ENCODE data around the gene EXOC3L4.

EXOC3L4 gene

DNA sequence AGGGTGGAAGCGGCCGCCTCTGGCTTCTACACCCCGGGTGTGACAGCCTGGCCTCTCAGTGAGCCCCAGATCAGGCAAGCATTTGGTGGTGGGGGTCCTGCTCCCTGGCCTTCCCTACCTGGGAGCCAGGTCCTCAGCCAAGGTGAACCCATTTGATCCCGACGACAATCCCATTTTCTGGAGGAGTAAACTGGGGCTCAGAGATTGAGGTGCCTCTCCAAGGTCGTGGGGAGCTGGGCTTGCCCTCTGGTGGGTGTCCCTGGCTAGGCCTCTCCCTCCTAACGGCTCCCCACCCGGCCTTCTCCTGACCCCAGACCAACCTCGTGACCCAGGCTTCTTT is 2.7 kb upstream of the EXOC3L4 start:
- H4K8ac ChIP-seq (ENCODE audit: low read depth, low read length) = no peak overlapping the region
- no peak overlapping the region for H2BK120ac ChIP-seq (ENCODE audit: low read depth, low read length)
- DNase-seq = no peak
- peak overlapping the region; percentile 23 for H3K4me2 ChIP-seq (ENCODE audit: low read length)
- no peak overlapping the region for H3K4ac ChIP-seq (ENCODE audit: low read depth, low read length)
- H3K18ac ChIP-seq (ENCODE audit: low read length) = peak overlapping the region; percentile 11
- no peaks in the 10 kb centered on the region for H3K79me1 ChIP-seq (ENCODE audit: low read length)
- H2BK5ac ChIP-seq (ENCODE audit: low read length) = no peak overlapping the region
- no peak overlapping the region for H2BK15ac ChIP-seq (replicated peaks; ENCODE audit: low read depth)
- H3K9ac ChIP-seq (ENCODE audit: low read length) = peak overlapping the region; percentile 58
- H3K4me3 ChIP-seq (ENCODE audit: low read length) = no peak overlapping the region
- no CpG with 5 or more reads among the region's 9 CpGs for WGBS (ENCODE audit: extremely low coverage, insufficient coverage, low lambda C conversion rate)
- no peak overlapping the region for H2AK5ac ChIP-seq (ENCODE audit: low read length)
- no peak overlapping the region for H3K27ac ChIP-seq (ENCODE audit: low read depth, low read length)
- H3K4me1 ChIP-seq (ENCODE audit: control insufficient read depth, low read depth, low read length) = no peaks in the 10 kb centered on the region
- no peak overlapping the region for H4K5ac ChIP-seq (ENCODE audit: low read length)
- H3K36me3 ChIP-seq (ENCODE audit: control insufficient read depth, insufficient read depth, low read length) = no peaks in the 10 kb centered on the region
- H3K56ac ChIP-seq (ENCODE audit: low read length) = peak overlapping the region; percentile 73
- peak overlapping the region; percentile 80 for H3K23ac ChIP-seq (ENCODE audit: low read length)
- no peaks in the 10 kb centered on the region for H3K79me2 ChIP-seq (ENCODE audit: control insufficient read depth, insufficient read depth, low read length)
- H3K27me3 ChIP-seq (ENCODE audit: insufficient read depth, low read length, poor library complexity) = no peaks in the 10 kb centered on the region

DNA sequence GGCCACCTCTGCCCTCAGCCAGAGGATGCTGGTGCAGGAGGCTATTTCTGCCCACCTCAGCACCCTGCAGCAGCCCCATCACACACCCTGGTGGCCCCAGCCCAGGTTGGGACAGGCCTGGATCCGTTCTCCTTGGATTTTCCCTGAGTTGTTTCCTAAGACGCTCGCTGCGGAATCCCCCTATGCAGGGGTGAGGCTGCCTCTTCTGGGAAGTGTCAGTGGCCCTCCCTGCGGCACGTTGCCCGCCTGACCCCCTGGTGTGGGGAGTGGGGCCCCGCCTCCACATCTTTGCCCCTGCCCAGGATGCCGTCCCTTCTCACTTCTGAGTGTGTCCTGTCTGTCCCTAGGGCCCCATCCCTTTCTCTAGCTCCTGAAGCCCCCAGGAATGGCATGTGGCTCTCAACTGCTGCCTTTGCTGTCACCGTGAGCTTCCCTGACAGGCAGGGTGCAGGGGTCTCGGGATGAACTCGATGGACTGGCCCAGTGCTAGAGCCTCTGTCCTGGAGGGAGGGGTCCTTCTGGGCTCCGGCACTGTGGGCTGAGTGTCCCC is 594 bp upstream of the EXOC3L4 start:
- Histone ChIP-seq H3K27me3 (ENCODE audit: insufficient read depth, low read length, poor library complexity) (no peaks in the 10 kb centered on the region), H2BK15ac (replicated peaks; ENCODE audit: low read depth) (no peak overlapping the region), H4K8ac (ENCODE audit: low read depth, low read length) (no peak overlapping the region), H4K5ac (ENCODE audit: low read length) (no peak overlapping the region), H3K4me2 (ENCODE audit: low read length) (no peak overlapping the region), H2AK5ac (ENCODE audit: low read length) (no peak overlapping the region), H3K79me1 (ENCODE audit: low read length) (no peaks in the 10 kb centered on the region), H3K23ac (ENCODE audit: low read length) (no peak overlapping the region), H3K79me2 (ENCODE audit: control insufficient read depth, insufficient read depth, low read length) (no peaks in the 10 kb centered on the region), H2BK5ac (ENCODE audit: low read length) (no peak overlapping the region), H3K4me3 (ENCODE audit: low read length) (no peak overlapping the region), H3K4ac (ENCODE audit: low read depth, low read length) (no peak overlapping the region), H3K56ac (ENCODE audit: low read length) (peak overlapping the region; percentile 15), H3K27ac (ENCODE audit: low read depth, low read length) (no peak overlapping the region), H2BK120ac (ENCODE audit: low read depth, low read length) (no peak overlapping the region), H3K9ac (ENCODE audit: low read length) (no peak overlapping the region), H3K18ac (ENCODE audit: low read length) (no peak overlapping the region), H3K36me3 (ENCODE audit: control insufficient read depth, insufficient read depth, low read length) (no peaks in the 10 kb centered on the region), H3K4me1 (ENCODE audit: control insufficient read depth, low read depth, low read length) (no peaks in the 10 kb centered on the region)
- no peak for DNase-seq
- WGBS (ENCODE audit: extremely low coverage, insufficient coverage, low lambda C conversion rate) = no CpG with 5 or more reads among the region's 13 CpGs

DNA sequence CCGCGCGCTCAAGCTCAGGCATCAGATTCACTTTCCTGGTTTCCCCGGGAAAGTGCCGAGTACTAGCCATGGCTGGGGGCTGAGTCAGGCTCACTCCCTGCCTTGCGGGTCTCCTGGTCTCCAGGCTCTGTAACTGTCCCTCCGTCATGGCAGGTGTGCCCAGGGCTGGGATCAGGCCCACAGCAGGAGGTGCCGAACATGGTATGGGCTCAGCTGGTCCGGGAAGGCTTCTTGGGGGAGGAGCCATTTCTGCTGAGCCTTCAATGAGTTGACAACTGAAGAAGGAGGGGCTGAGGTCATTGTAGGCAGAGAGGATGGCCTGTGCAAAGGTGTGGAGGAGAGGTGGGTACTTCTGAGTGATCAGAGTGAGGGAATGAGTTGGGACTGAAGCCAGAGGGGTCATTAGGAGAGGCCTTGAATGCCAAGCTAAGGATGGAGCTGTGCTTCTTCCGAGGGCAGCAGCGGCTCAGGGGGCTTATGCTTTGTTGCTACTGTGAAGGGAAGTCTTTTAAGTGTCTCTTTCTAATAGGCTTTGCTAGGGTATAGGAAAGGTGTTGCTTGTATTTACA is 769 bp downstream of the EXOC3L4 start:
- H2BK5ac ChIP-seq (ENCODE audit: low read length) = no peak overlapping the region
- no peak overlapping the region for H2BK120ac ChIP-seq (ENCODE audit: low read depth, low read length)
- no peaks in the 10 kb centered on the region for H3K79me1 ChIP-seq (ENCODE audit: low read length)
- peaks cover 2% of the 10 kb centered on the region for H3K4me1 ChIP-seq (ENCODE audit: control insufficient read depth, low read depth, low read length)
- no peak overlapping the region for H3K18ac ChIP-seq (ENCODE audit: low read length)
- H2AK5ac ChIP-seq (ENCODE audit: low read length) = no peak overlapping the region
- no peak overlapping the region for H3K23ac ChIP-seq (ENCODE audit: low read length)
- H3K27me3 ChIP-seq (ENCODE audit: insufficient read depth, low read length, poor library complexity) = no peaks in the 10 kb centered on the region
- H3K27ac ChIP-seq (ENCODE audit: low read depth, low read length) = no peak overlapping the region
- no peak overlapping the region for H4K5ac ChIP-seq (ENCODE audit: low read length)
- H3K36me3 ChIP-seq (ENCODE audit: control insufficient read depth, insufficient read depth, low read length) = no peaks in the 10 kb centered on the region
- no peak overlapping the region for H3K4me2 ChIP-seq (ENCODE audit: low read length)
- no peak overlapping the region for H3K9ac ChIP-seq (ENCODE audit: low read length)
- H2BK15ac ChIP-seq (replicated peaks; ENCODE audit: low read depth) = no peak overlapping the region
- WGBS (ENCODE audit: extremely low coverage, insufficient coverage, low lambda C conversion rate) = no CpG with 5 or more reads among the region's 11 CpGs
- no peak overlapping the region for H3K4ac ChIP-seq (ENCODE audit: low read depth, low read length)
- H3K56ac ChIP-seq (ENCODE audit: low read length) = no peak overlapping the region
- no peak overlapping the region for H4K8ac ChIP-seq (ENCODE audit: low read depth, low read length)
- no peak overlapping the region for H3K4me3 ChIP-seq (ENCODE audit: low read length)
- H3K79me2 ChIP-seq (ENCODE audit: control insufficient read depth, insufficient read depth, low read length) = no peaks in the 10 kb centered on the region
- DNase-seq = no peak

DNA sequence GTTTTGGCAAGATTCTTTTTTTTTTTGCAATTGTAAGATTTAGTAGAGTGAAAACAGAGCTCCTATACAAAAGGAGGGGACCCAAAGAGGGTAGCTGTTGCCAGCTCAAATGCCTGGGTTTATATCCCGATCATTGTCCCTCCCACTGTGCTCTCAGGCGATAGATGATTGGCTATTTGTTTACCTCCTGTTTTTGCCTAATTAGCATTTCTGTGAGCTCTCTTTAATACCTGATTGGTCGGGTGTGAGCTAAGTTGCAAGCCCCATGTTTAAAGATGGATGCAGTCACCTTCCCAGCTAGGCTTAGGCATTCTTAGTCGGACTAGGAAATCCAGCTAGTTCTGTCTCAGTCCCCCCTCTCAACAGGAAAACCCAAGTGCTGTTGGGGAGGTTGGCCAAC is 1.9 kb downstream of the EXOC3L4 start:
- Histone ChIP-seq H4K8ac (ENCODE audit: low read depth, low read length) (no peak overlapping the region), H3K18ac (ENCODE audit: low read length) (no peak overlapping the region), H3K79me2 (ENCODE audit: control insufficient read depth, insufficient read depth, low read length) (no peaks in the 10 kb centered on the region), H2BK120ac (ENCODE audit: low read depth, low read length) (no peak overlapping the region), H2BK15ac (replicated peaks; ENCODE audit: low read depth) (no peak overlapping the region), H3K27me3 (ENCODE audit: insufficient read depth, low read length, poor library complexity) (no peaks in the 10 kb centered on the region), H3K79me1 (ENCODE audit: low read length) (no peaks in the 10 kb centered on the region), H3K36me3 (ENCODE audit: control insufficient read depth, insufficient read depth, low read length) (no peaks in the 10 kb centered on the region), H3K4me1 (ENCODE audit: control insufficient read depth, low read depth, low read length) (peaks cover 2% of the 10 kb centered on the region), H3K27ac (ENCODE audit: low read depth, low read length) (no peak overlapping the region), H4K5ac (ENCODE audit: low read length) (no peak overlapping the region), H3K56ac (ENCODE audit: low read length) (no peak overlapping the region), H3K4ac (ENCODE audit: low read depth, low read length) (no peak overlapping the region), H3K9ac (ENCODE audit: low read length) (no peak overlapping the region), H3K23ac (ENCODE audit: low read length) (no peak overlapping the region), H2AK5ac (ENCODE audit: low read length) (no peak overlapping the region), H2BK5ac (ENCODE audit: low read length) (no peak overlapping the region), H3K4me2 (ENCODE audit: low read length) (no peak overlapping the region), H3K4me3 (ENCODE audit: low read length) (no peak overlapping the region)
- WGBS (ENCODE audit: extremely low coverage, insufficient coverage, low lambda C conversion rate) = no CpG with 5 or more reads among the region's 4 CpGs
- no peak for DNase-seq

DNA sequence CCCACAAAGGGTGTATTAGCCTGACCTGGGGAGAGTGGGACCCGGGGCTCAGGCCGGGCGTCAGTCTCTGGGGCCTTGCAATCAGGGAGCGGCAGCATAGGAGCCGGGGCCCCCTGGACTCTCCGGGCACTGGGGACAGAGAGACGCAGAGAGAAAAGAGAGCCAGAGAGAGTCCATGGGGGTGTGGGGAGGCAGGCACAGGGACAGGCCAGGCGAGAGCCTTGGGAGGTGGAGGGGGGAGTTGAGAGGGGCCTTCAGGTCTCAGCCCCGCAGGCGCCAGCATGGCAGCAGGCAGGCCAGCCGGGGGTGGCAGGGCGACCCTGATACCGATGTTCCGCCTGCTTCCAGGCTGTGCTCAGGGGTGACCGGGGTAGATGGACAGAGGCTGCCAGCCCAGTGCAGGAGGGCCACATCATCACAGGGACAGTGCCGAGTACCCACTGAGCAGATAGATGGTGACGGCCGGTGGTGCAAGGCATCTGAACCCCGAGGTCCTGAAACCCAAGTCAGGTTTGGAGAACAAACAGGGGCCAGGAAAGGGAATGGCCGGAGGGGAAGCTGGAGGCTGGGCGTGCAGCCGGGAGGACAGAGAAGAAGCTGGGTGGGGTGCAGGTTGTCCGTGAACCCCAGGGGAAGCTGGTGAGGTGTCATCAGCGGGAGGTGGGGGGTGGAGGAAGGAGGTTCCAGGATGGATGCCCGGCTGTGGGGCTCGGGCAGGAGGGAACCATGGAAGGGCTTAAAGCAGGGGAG is 2.9 kb downstream of the EXOC3L4 start:
- no peak overlapping the region for H3K56ac ChIP-seq (ENCODE audit: low read length)
- no peak overlapping the region for H2BK15ac ChIP-seq (replicated peaks; ENCODE audit: low read depth)
- no peaks in the 10 kb centered on the region for H3K79me2 ChIP-seq (ENCODE audit: control insufficient read depth, insufficient read depth, low read length)
- no peak overlapping the region for H4K8ac ChIP-seq (ENCODE audit: low read depth, low read length)
- H3K4me1 ChIP-seq (ENCODE audit: control insufficient read depth, low read depth, low read length) = peaks cover 2% of the 10 kb centered on the region
- no peak overlapping the region for H3K4ac ChIP-seq (ENCODE audit: low read depth, low read length)
- no peak overlapping the region for H2BK5ac ChIP-seq (ENCODE audit: low read length)
- H3K27me3 ChIP-seq (ENCODE audit: insufficient read depth, low read length, poor library complexity) = no peaks in the 10 kb centered on the region
- no peaks in the 10 kb centered on the region for H3K36me3 ChIP-seq (ENCODE audit: control insufficient read depth, insufficient read depth, low read length)
- H3K9ac ChIP-seq (ENCODE audit: low read length) = no peak overlapping the region
- WGBS (ENCODE audit: extremely low coverage, insufficient coverage, low lambda C conversion rate) = no CpG with 5 or more reads among the region's 26 CpGs
- DNase-seq = no peak
- H3K23ac ChIP-seq (ENCODE audit: low read length) = no peak overlapping the region
- no peak overlapping the region for H4K5ac ChIP-seq (ENCODE audit: low read length)
- H3K4me2 ChIP-seq (ENCODE audit: low read length) = no peak overlapping the region
- no peak overlapping the region for H3K18ac ChIP-seq (ENCODE audit: low read length)
- no peak overlapping the region for H3K4me3 ChIP-seq (ENCODE audit: low read length)
- H2AK5ac ChIP-seq (ENCODE audit: low read length) = no peak overlapping the region
- no peak overlapping the region for H2BK120ac ChIP-seq (ENCODE audit: low read depth, low read length)
- no peaks in the 10 kb centered on the region for H3K79me1 ChIP-seq (ENCODE audit: low read length)
- H3K27ac ChIP-seq (ENCODE audit: low read depth, low read length) = no peak overlapping the region
